NCI-H1105 (cell line): ENCODE data around the gene HOXC12.

Source experiments
- DNase-seq: peaks from one replicate; lab custom pipeline; 2025; lab: John Stamatoyannopoulos, UW

HOXC12 gene

GRCh38 chr12:53997204-53998109 is 42.8 kb downstream of the HOXC12 start:
- no peak for DNase-seq

GRCh38 chr12:53998110-53998899 is 43.6 kb downstream of the HOXC12 start:
- DNase-seq, result no peak

- no peak for DNase-seq
Observed at GRCh38 chr12:53998900-53999236, 44.2 kb downstream of the HOXC12 start.

GRCh38 chr12:53999559-54000115 is 44.9 kb downstream of the HOXC12 start:
- DNase-seq, result peak; percentile 68

GRCh38 chr12:54000116-54001114 is 45.7 kb downstream of the HOXC12 start, which contains the start of gene HOXC9:
Gene HOXC9 (plus strand): TSS chr12:54000161. CDS start chr12:54000189, 28 bp downstream.
- DNase-seq, result no peak

GRCh38 chr12:54001283-54002187 is 46.8 kb downstream of the HOXC12 start:
- DNase-seq, result no peak

GRCh38 chr12:54002278-54002914 is 47.7 kb downstream of the HOXC12 start:
- no peak for DNase-seq

- no peak for DNase-seq
Observed at GRCh38 chr12:54002915-54003389, 48.2 kb downstream of the HOXC12 start.

GRCh38 chr12:54003625-54004024 is 48.9 kb downstream of the HOXC12 start:
- no peak for DNase-seq

- DNase-seq, result no peak
Observed at GRCh38 chr12:54004063-54004840, 49.5 kb downstream of the HOXC12 start.

- no peak for DNase-seq
Observed at GRCh38 chr12:54004841-54005530, 50.3 kb downstream of the HOXC12 start.

- DNase-seq, result no peak
Observed at GRCh38 chr12:54005531-54005852, 50.8 kb downstream of the HOXC12 start.

- no peak for DNase-seq
Observed at GRCh38 chr12:54005853-54006558, 51.3 kb downstream of the HOXC12 start.

GRCh38 chr12:54006559-54007220 is 52.0 kb downstream of the HOXC12 start:
- DNase-seq, result no peak

- DNase-seq, result no peak
Observed at GRCh38 chr12:54007538-54008259, 53.0 kb downstream of the HOXC12 start.

- DNase-seq, result no peak
Observed at GRCh38 chr12:54008260-54008552, 53.5 kb downstream of the HOXC12 start.
